Peyer's patch (tissue), 4 donors: ENCODE measurements around the gene DCLK1. TPM values are rescaled to one million over a fixed set of nuclear protein-coding genes. Genes with fewer than 3 reads are reported as not detected.

ENCODE experiments used
- DNase-seq, 3 donors: peaks; one replicate each; pipeline ENCODE4 v3.0.0-alpha.2; 2017 to 2019
- H3K27ac ChIP-seq, 4 donors: fragments of 200-600 bp; sonication (generic); one replicate each; pipeline ENCODE4 v1.5.1; 2016 to 2019
- H3K27me3 ChIP-seq, 2 donors: fragments of 200-600 bp; sonication (generic); one replicate each; pipeline ENCODE4 v1.5.1; 2019
- H3K36me3 ChIP-seq, 3 donors: fragments of 200-600 bp; sonication (generic); one replicate each; pipeline ENCODE4 v1.5.1; 2016 to 2019
- H3K4me1 ChIP-seq, 4 donors: fragments of 200-600 bp; sonication (generic); one replicate each; pipeline ENCODE4 v1.5.1; 2016 to 2019
- H3K4me3 ChIP-seq, 4 donors: fragments of 200-600 bp; sonication (generic); 1 replicate in 3 of 4; 2 replicates in 1 of 4; pipeline ENCODE4 v1.5.1; 2016 to 2019; ENCODE audit warnings: mild to moderate bottlenecking in 1 of 4
- H3K9me3 ChIP-seq, 4 donors: fragments of 200-600 bp; sonication (generic); one replicate each; pipeline ENCODE4 v1.5.1; 2016 to 2019; ENCODE audit warnings: mild to moderate bottlenecking in 1 of 4
- POLR2A ChIP-seq, 2 donors: fragments of 450-650 bp; IDR thresholded peaks; one replicate each; pipeline ENCODE4 v1.5.1; 2017; ENCODE audit warnings: antibody characterized with exemption in 2 of 2, mild to moderate bottlenecking in 2 of 2, moderate library complexity in 2 of 2
- total RNA-seq, 4 donors: library from RNA; depleted of rRNA; stranded (reverse); fragments of >200 nt; gene quantifications; one replicate each; pipeline ENCODE4 v1.1.0, GENCODE V29; 2016
- TF ChIP-seq, protein P1 (sequence below), 6 experiments: fragments of 450-650 bp in 4 of 6; fragments of 200-600 bp in 2 of 6; sonication (generic) in 1 of 6; IDR thresholded peaks; one replicate each; pipeline ENCODE4 v1.5.1; 2017 to 2019; ENCODE audit warnings: antibody characterized with exemption in 6 of 6, mild to moderate bottlenecking in 3 of 6, moderate library complexity in 1 of 6

Gene DCLK1
- total RNA-seq, 4 donors from 2014 or later: 3.7 to 23.1 (median 9.1) TPM

DNA sequence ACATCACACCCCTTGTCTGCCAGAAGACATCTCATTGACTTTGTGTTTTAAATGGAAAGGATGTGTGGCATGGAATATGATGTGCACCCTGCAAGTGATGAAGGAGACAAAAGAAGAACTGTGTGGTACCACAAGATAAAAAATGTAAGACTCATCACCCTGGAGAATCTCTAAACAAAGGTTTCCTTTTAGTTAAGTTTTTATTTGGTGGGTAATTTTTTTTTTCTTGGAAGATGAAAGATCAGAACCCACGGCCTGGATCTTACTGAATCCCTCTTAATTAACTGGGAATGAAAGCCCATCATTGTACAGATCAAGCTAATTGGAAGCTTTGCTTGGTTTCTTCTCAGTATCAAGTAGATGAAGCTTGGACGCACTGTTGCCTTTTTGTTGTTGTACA is 129.6 kb downstream of the DCLK1 start:
- H3K27me3 ChIP-seq: no peaks in the 10 kb centered on the region
- no peaks in the 10 kb centered on the region for H3K36me3 ChIP-seq
- TF ChIP-seq POLR2A (IDR thresholded peaks at IDR 0.05): no peak
- TF ChIP-seq, protein P1, sequence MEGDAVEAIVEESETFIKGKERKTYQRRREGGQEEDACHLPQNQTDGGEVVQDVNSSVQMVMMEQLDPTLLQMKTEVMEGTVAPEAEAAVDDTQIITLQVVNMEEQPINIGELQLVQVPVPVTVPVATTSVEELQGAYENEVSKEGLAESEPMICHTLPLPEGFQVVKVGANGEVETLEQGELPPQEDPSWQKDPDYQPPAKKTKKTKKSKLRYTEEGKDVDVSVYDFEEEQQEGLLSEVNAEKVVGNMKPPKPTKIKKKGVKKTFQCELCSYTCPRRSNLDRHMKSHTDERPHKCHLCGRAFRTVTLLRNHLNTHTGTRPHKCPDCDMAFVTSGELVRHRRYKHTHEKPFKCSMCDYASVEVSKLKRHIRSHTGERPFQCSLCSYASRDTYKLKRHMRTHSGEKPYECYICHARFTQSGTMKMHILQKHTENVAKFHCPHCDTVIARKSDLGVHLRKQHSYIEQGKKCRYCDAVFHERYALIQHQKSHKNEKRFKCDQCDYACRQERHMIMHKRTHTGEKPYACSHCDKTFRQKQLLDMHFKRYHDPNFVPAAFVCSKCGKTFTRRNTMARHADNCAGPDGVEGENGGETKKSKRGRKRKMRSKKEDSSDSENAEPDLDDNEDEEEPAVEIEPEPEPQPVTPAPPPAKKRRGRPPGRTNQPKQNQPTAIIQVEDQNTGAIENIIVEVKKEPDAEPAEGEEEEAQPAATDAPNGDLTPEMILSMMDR (IDR thresholded peaks at IDR 0.05): no peak
- no peaks in the 10 kb centered on the region for H3K9me3 ChIP-seq
- no peak overlapping the region for H3K27ac ChIP-seq
- H3K4me3 ChIP-seq: no peak overlapping the region
- no peak for DNase-seq
- H3K4me1 ChIP-seq: no peaks in the 10 kb centered on the region

DNA sequence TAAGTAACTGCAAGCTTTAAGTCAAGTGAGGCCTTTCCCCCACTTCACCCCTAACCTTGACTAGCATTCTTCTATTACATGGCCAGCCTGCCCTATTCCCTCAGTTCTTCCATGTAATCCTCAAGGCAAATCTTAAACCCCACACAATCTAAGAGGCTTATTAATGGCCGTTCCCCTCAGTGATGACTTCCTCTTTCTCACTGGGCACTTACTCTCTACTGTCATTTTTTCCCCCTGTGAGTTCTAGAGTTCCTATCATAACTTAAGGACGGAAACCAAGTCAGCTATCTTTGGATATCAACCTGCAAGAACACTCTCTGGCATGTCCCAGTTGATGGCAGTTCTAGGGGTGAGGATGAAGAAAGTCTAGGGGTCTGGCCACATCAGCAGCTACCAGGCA is 131.2 kb downstream of the DCLK1 start:
- Histone ChIP-seq H3K27ac (no peak overlapping the region), H3K27me3 (no peaks in the 10 kb centered on the region), H3K4me1 (no peaks in the 10 kb centered on the region), H3K4me3 (no peak overlapping the region), H3K9me3 (no peaks in the 10 kb centered on the region), H3K36me3 (no peaks in the 10 kb centered on the region)
- no peak for TF ChIP-seq POLR2A (IDR thresholded peaks at IDR 0.05)
- TF ChIP-seq, protein P1 (IDR thresholded peaks at IDR 0.05): no peak
- DNase-seq: no peak

DNA sequence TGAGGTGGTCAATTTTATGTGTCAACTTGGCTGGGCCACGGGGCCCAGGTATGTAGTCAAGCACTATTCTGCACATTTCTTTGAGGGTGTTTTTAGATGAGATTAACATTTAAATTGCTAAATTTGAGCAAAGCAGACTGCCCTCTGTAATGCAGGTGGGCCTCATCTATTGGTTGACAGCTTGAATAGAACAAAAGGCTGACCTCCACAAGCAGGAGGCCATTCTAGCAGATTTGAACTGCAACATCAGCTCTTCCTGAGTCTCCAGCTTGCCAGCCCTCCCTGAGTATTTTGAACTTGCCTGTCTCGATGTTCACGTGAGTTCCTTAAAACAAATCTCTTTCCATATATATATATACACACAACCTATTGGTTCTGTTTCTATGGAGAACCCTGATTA is 134.8 kb downstream of the DCLK1 start:
- no peaks in the 10 kb centered on the region for H3K27me3 ChIP-seq
- no peak overlapping the region for H3K4me3 ChIP-seq
- H3K36me3 ChIP-seq: no peaks in the 10 kb centered on the region
- DNase-seq: no peak
- no peaks in the 10 kb centered on the region for H3K4me1 ChIP-seq
- TF ChIP-seq, protein P1 (IDR thresholded peaks at IDR 0.05): no peak
- no peak for TF ChIP-seq POLR2A (IDR thresholded peaks at IDR 0.05)
- no peaks in the 10 kb centered on the region for H3K9me3 ChIP-seq
- H3K27ac ChIP-seq: no peak overlapping the region

DNA sequence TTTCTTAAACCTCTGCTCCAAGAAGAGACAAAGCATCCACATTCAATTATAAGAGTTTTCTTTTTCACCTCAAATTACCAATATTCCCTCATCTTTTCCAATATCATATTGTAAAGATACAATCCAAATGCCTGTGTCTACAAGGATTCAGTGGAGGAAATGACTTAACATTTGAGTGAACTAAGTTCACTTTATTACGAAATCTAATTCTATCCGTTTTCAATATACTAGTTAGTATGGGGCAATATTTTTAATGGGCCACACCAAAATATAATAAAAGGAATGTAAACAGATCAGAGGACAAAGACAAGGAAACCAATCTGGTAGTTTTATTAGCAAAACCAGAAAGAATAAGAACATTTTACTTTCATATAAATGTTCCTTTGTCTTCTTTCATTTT is 136.0 kb downstream of the DCLK1 start:
- Histone ChIP-seq H3K9me3 (no peaks in the 10 kb centered on the region), H3K4me3 (no peak overlapping the region), H3K4me1 (no peaks in the 10 kb centered on the region), H3K27ac (no peak overlapping the region), H3K36me3 (no peaks in the 10 kb centered on the region), H3K27me3 (no peaks in the 10 kb centered on the region)
- no peak for DNase-seq
- TF ChIP-seq, protein P1 (IDR thresholded peaks at IDR 0.05): no peak
- TF ChIP-seq POLR2A (IDR thresholded peaks at IDR 0.05): no peak

DNA sequence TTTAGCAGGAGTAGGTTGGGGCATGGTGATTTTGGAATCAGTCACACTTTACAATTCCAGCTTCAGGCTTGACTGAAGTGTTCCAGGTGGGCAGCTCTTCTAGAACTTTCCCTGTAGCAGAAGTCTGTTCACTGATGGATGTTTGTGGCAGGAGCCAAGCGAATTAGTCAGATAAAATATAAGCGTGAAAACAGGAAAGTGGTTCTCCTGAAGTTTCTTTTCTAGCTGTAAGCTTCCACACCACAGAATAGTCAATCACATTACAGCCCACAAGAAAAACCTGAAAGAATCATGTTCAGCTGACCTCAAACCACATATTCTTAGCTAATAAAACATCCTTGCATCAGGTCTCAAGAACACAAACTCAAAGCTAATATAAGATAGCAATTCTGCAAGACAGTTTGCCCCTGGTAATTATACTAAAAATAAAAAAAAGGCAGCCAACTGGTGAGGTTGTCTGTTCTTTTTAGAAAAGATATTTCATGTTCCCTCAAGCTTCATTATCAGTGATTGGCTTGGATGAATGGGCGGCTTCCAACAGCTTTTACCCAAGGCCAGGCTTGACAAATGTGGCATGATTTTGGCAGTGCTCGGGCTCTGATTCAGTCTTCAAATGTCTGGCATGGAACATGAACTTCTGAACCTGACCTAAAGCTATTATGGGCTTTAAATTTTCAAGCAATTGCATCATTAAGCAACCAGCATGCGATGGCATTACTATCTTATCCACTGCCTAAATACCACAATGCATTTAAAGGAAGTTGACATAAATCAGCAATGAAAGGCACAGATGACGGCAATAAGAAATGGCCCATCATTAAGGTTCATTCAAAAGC is 136.8 kb downstream of the DCLK1 start:
- H3K27ac ChIP-seq: no peak overlapping the region

More for the DNA sequence above, 136.8 kb downstream of the DCLK1 start:
- TF ChIP-seq, protein P1 (IDR thresholded peaks at IDR 0.05): no peak
- no peaks in the 10 kb centered on the region for H3K36me3 ChIP-seq
- H3K27me3 ChIP-seq: no peaks in the 10 kb centered on the region
- H3K9me3 ChIP-seq: no peaks in the 10 kb centered on the region
- DNase-seq: no peak
- no peak overlapping the region for H3K4me3 ChIP-seq
- no peaks in the 10 kb centered on the region for H3K4me1 ChIP-seq
